Erythroblast (primary cell): Measurements from ENCODE around the gene FLT4.

Source experiments
- GATA1 ChIP-seq: IDR thresholded peaks from 2 replicates; pipeline ENCODE4 v1.6.1; 2011; ENCODE audit warnings: low read depth, mild to moderate bottlenecking, control low read depth, low read length, moderate library complexity
- POLR2A ChIP-seq: IDR thresholded peaks from 2 replicates; pipeline ENCODE4 v1.6.1; 2011; ENCODE audit warnings: mild to moderate bottlenecking, low read length

DNA sequence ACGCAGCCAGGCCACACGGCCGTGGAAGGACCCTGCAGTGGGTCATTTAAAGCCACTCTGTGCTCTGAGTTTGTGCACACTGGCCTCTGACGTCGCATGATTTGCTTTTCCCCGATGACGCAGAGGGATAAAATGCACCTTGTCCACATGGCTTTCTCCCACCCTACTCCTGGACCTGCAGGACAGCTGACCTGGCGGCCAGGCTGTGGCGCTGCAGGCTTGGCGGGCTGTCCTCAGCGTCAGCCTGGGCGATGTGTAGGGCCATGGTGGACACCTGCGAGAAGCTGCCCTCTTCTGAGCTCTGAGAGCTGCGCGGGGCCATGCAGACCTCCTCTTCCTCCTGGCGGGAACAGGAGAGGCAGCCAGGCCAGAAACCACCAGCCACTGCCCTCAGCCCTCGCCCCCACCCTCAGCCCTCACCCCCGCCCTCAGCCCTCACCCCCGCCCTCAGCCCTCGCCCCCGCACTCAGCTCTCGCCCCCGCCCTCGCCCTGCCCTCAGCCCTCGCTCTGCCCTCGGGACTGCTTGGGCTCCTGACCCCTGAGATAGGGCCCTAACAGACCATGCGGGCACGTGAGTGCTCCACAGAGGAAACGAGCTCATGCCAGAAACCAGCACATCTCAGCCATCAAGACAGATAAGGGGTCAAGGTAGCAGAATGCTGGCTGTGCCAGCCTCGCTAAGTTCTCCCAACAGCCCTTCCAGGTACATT is 38.1 kb downstream of the FLT4 start:
- no peak for TF ChIP-seq POLR2A
- no peak for TF ChIP-seq GATA1
